H9 (cell line): Measurements from ENCODE around the gene CC2D1A. TPM values are rescaled to one million over a fixed set of nuclear protein-coding genes. Genes with fewer than 3 reads are reported as not detected.

Experiments used
- DNase-seq: peaks from one replicate; pipeline ENCODE4 v3.0.0-alpha.2; 2017
- H2AFZ ChIP-seq: one replicate; pipeline ENCODE4 v1.6.1; 2013; ENCODE audit warnings: mild to moderate bottlenecking, low read length, control low read depth, moderate library complexity
- H2AK5ac ChIP-seq: 2 replicates; pipeline ENCODE4 v1.6.1; 2013; ENCODE audit warnings: low read length, control low read depth, mixed read lengths; ENCODE audit not compliant: insufficient read length
- H2BK120ac ChIP-seq: one replicate; pipeline ENCODE4 v1.6.1; 2013; ENCODE audit warnings: low read depth, mild to moderate bottlenecking, low read length, control low read depth, inconsistent platforms; ENCODE audit not compliant: poor library complexity, severe bottlenecking
- H2BK12ac ChIP-seq: 2 replicates; pipeline ENCODE4 v1.6.1; 2013; ENCODE audit warnings: low read length, control low read depth, mixed read lengths, low read depth; ENCODE audit not compliant: insufficient read length
- H2BK15ac ChIP-seq: 2 replicates; pipeline ENCODE4 v1.6.1; 2013; ENCODE audit warnings: low read depth, low read length, control low read depth
- H2BK20ac ChIP-seq: one replicate; pipeline ENCODE4 v1.6.1; 2013; ENCODE audit warnings: low read depth, mild to moderate bottlenecking, low read length, control low read depth, inconsistent platforms; ENCODE audit not compliant: poor library complexity, severe bottlenecking
- H2BK5ac ChIP-seq: 2 replicates; pipeline ENCODE4 v1.6.1; 2013; ENCODE audit warnings: low read length, control low read depth, mixed read lengths; ENCODE audit not compliant: insufficient read length
- H3K14ac ChIP-seq: 2 replicates; pipeline ENCODE4 v1.6.1; 2013; ENCODE audit warnings: low read length, control low read depth; ENCODE audit not compliant: insufficient read depth
- H3K18ac ChIP-seq: 2 replicates; pipeline ENCODE4 v1.6.1; 2013; ENCODE audit warnings: low read depth, mild to moderate bottlenecking, mixed read lengths, low read length, control low read depth; ENCODE audit not compliant: insufficient read length
- H3K23ac ChIP-seq: 2 replicates; pipeline ENCODE4 v1.6.1; 2013; ENCODE audit warnings: low read length, control low read depth, mixed read lengths, low read depth; ENCODE audit not compliant: insufficient read length
- H3K23me2 ChIP-seq: 2 replicates; pipeline ENCODE4 v1.6.1; 2013; ENCODE audit warnings: low read depth, mild to moderate bottlenecking, mixed read lengths, low read length, control low read depth; ENCODE audit not compliant: insufficient read length, poor library complexity, severe bottlenecking
- H3K27ac ChIP-seq: 2 replicates; pipeline ENCODE4 v1.5.1; 2013; ENCODE audit warnings: low read length, control low read depth, mixed read lengths, low read depth; ENCODE audit not compliant: insufficient read length
- H3K27me3 ChIP-seq: 2 replicates; pipeline ENCODE4 v1.6.1; 2013; ENCODE audit warnings: low read length, control low read depth, inconsistent platforms; ENCODE audit not compliant: insufficient read depth
- H3K4ac ChIP-seq: 2 replicates; pipeline ENCODE4 v1.6.1; 2013; ENCODE audit warnings: low read depth, mild to moderate bottlenecking, control low read depth, inconsistent platforms, low read length, moderate library complexity
- H3K4me1 ChIP-seq: 2 replicates; pipeline ENCODE4 v1.6.1; 2013; ENCODE audit warnings: low read length, control low read depth, inconsistent platforms; ENCODE audit not compliant: insufficient read depth
- H3K4me2 ChIP-seq: 2 replicates; pipeline ENCODE4 v1.6.1; 2013; ENCODE audit warnings: low read length, control low read depth, mixed read lengths; ENCODE audit not compliant: insufficient read length, insufficient read depth
- H3K56ac ChIP-seq: 2 replicates; pipeline ENCODE4 v1.6.1; 2013; ENCODE audit warnings: low read depth, mild to moderate bottlenecking, mixed read lengths, low read length, control low read depth; ENCODE audit not compliant: insufficient read length
- H3K79me1 ChIP-seq: 2 replicates; pipeline ENCODE4 v1.6.1; 2013; ENCODE audit warnings: low read depth, mild to moderate bottlenecking, moderate library complexity, low read length, control low read depth, inconsistent platforms; ENCODE audit not compliant: insufficient read depth, poor library complexity, severe bottlenecking
- H3K79me2 ChIP-seq: 2 replicates; pipeline ENCODE4 v1.6.1; 2013; ENCODE audit warnings: low read length, control low read depth, inconsistent platforms; ENCODE audit not compliant: insufficient read depth
- H3K9ac ChIP-seq: 2 replicates; pipeline ENCODE4 v1.6.1; 2013; ENCODE audit warnings: low read length, control low read depth, mixed read lengths; ENCODE audit not compliant: insufficient read length; ENCODE audit errors: extremely low read depth
- H3K9me3 ChIP-seq: one replicate; pipeline ENCODE4 v1.6.1; 2013; ENCODE audit warnings: low read depth, low read length, inconsistent platforms; ENCODE audit not compliant: control insufficient read depth
- H3T11ph ChIP-seq: one replicate; pipeline ENCODE4 v1.6.1; 2013; ENCODE audit warnings: mild to moderate bottlenecking, low read length, control low read depth, inconsistent platforms
- H4K20me1 ChIP-seq: one replicate; pipeline ENCODE4 v1.6.1; 2013; ENCODE audit not compliant: control insufficient read depth, insufficient read length, insufficient read depth
- H4K5ac ChIP-seq: 2 replicates; pipeline ENCODE4 v1.6.1; 2013; ENCODE audit warnings: low read depth, mild to moderate bottlenecking, mixed read lengths, low read length, control low read depth; ENCODE audit not compliant: insufficient read length
- H4K8ac ChIP-seq: replicated peaks from 2 replicates; pipeline ENCODE4 v1.6.1; 2013; ENCODE audit warnings: low read length, control low read depth, mixed read lengths, low read depth; ENCODE audit not compliant: insufficient read length
- H4K91ac ChIP-seq: 2 replicates; pipeline ENCODE4 v1.6.1; 2013; ENCODE audit warnings: low read depth, mild to moderate bottlenecking, moderate library complexity, mixed read lengths, low read length, control low read depth; ENCODE audit not compliant: insufficient read length
- H3K27ac Mint-ChIP-seq, 3 experiments: 2 replicates in 2 of 3; 3 replicates in 1 of 3; pipeline ENCODE4 v1.8.0; 2020 to 2021; ENCODE audit warnings: mixed read lengths in 3 of 3, mild to moderate bottlenecking in 1 of 3, moderate library complexity in 1 of 3
- H3K27me3 Mint-ChIP-seq: 2 replicates; pipeline ENCODE4 v1.8.0; 2021; ENCODE audit warnings: low read depth, mild to moderate bottlenecking, moderate library complexity, mixed read lengths
- H3K36me3 Mint-ChIP-seq, 3 experiments: 2 replicates in 2 of 3; 3 replicates in 1 of 3; pipeline ENCODE4 v1.8.0; 2020 to 2021; ENCODE audit warnings: low read depth in 3 of 3, mixed read lengths in 3 of 3; ENCODE audit not compliant: insufficient read depth in 1 of 3
- H3K4me1 Mint-ChIP-seq, 2 experiments: 2 replicates each; pipeline ENCODE4 v1.8.0; 2020; ENCODE audit warnings: mixed read lengths in 2 of 2
- H3K4me3 Mint-ChIP-seq, 2 experiments: 2 replicates in 1 of 2; 3 replicates in 1 of 2; pipeline ENCODE4 v1.8.0; 2020 to 2021; ENCODE audit warnings: mild to moderate bottlenecking in 2 of 2, mixed read lengths in 2 of 2, moderate library complexity in 1 of 2
- H3K9me3 Mint-ChIP-seq, 2 experiments: 2 replicates in 1 of 2; 3 replicates in 1 of 2; pipeline ENCODE4 v1.8.0; 2020; ENCODE audit warnings: mild to moderate bottlenecking in 2 of 2, mixed read lengths in 2 of 2, moderate library complexity in 1 of 2
- WGBS: extraction: QIAGEN DNeasy Blood & Tissue Kit; methylation state at CpG from one replicate; pipeline ENCODE4 v1.1.7; 2013; ENCODE audit warnings: missing lambda C conversion rate, low lambda C conversion rate, mixed read lengths; ENCODE audit not compliant: insufficient read length; ENCODE audit errors: extremely low coverage; 5-methylcytosine and 5-hydroxymethylcytosine counted together
- total RNA-seq: library from RNA; stranded (reverse); gene quantifications from 2 replicates; pipeline ENCODE4 v1.2.1, GENCODE V29; 2021
- TF ChIP-seq, protein P1 (sequence below): fragments of 200-600 bp; sonication (generic); conservative IDR thresholded peaks from 3 replicates; pipeline ENCODE4 v1.8.0; 2021; ENCODE audit warnings: antibody characterized with exemption, mild to moderate bottlenecking

The CC2D1A gene
- total RNA-seq, 1 experiment from 2014 or later, result 48.5 TPM

DNA sequence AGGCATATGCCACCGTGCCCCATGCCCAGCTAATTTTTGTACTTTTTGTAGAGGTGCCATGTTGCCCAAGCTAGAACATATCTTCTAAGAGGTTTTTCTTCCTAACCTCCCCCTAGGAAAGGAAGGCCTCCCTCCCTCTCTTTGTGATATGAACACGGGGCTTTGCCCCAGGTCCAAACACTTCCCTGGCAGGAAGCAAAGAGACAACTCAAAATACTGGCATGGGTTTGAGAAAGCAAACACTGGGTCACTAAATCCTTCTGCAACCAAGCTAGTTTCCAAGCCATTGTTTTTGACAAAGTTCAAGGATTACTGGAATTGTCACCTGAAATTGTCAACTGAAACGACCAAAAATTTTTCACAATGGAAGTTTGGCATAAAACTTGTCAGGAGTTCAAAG lies 8.8 kb downstream of the CC2D1A start:
- Histone ChIP-seq H3K4me2 (no peak overlapping the region), H3T11ph (no peak overlapping the region), H2BK15ac (no peak overlapping the region), H4K8ac (no peak overlapping the region), H4K5ac (no peak overlapping the region), H3K27me3 (no peaks in the 10 kb centered on the region), H3K79me2 (no peaks in the 10 kb centered on the region), H3K9me3 (no peaks in the 10 kb centered on the region), H2BK20ac (no peak overlapping the region), H3K27ac (no peak overlapping the region), H3K23ac (no peak overlapping the region), H2BK12ac (no peak overlapping the region), H4K20me1 (no peaks in the 10 kb centered on the region), H3K56ac (no peak overlapping the region), H2BK120ac (no peak overlapping the region), H3K4ac (no peak overlapping the region), H4K91ac (no peak overlapping the region), H3K9ac (no peak overlapping the region), H2AK5ac (no peak overlapping the region), H3K4me1 (no peaks in the 10 kb centered on the region), H2BK5ac (no peak overlapping the region), H2AFZ (no peak overlapping the region), H3K79me1 (no peaks in the 10 kb centered on the region), H3K23me2 (no peaks in the 10 kb centered on the region), H3K14ac (no peak overlapping the region), H3K18ac (no peak overlapping the region)
- Mint-ChIP-seq H3K27me3 (no peaks in the 10 kb centered on the region), H3K9me3 (no peaks in the 10 kb centered on the region), H3K27ac (no peak overlapping the region), H3K4me3 (no peak overlapping the region), H3K36me3 (peaks cover 12 to 79% (median 42%) of the 10 kb centered on the region in 3 experiments; a peak in 6 of 7 replicates), H3K4me1 (no peaks in the 10 kb centered on the region)
- no CpG with 5 or more reads among the region's 3 CpGs for WGBS
- DNase-seq, result no peak
- TF ChIP-seq, protein P1, sequence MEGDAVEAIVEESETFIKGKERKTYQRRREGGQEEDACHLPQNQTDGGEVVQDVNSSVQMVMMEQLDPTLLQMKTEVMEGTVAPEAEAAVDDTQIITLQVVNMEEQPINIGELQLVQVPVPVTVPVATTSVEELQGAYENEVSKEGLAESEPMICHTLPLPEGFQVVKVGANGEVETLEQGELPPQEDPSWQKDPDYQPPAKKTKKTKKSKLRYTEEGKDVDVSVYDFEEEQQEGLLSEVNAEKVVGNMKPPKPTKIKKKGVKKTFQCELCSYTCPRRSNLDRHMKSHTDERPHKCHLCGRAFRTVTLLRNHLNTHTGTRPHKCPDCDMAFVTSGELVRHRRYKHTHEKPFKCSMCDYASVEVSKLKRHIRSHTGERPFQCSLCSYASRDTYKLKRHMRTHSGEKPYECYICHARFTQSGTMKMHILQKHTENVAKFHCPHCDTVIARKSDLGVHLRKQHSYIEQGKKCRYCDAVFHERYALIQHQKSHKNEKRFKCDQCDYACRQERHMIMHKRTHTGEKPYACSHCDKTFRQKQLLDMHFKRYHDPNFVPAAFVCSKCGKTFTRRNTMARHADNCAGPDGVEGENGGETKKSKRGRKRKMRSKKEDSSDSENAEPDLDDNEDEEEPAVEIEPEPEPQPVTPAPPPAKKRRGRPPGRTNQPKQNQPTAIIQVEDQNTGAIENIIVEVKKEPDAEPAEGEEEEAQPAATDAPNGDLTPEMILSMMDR, result no peak
